ENCODE results near the gene TMEM225B.
"Not testable (repeated sequence)": the region's sequence is repeated elsewhere in the genome, so short reads cannot be mapped to it uniquely, and the experiment has no call there.

The TMEM225B gene

GRCh38 chr7:99579281-99579955, 18.6 kb upstream of the TMEM225B start:
- DNase-seq (ENCODE audit: low read depth in 2 of 2): no peak

- peak in 1 of 2 donors; percentile 35 for DNase-seq (ENCODE audit: low read depth in 2 of 2)
Measured at GRCh38 chr7:99579956-99580777, 17.9 kb upstream of the TMEM225B start.

- DNase-seq (ENCODE audit: low read depth in 2 of 2): not testable (repeated sequence)
Measured at GRCh38 chr7:99580778-99581332, 17.2 kb upstream of the TMEM225B start.

DNA sequence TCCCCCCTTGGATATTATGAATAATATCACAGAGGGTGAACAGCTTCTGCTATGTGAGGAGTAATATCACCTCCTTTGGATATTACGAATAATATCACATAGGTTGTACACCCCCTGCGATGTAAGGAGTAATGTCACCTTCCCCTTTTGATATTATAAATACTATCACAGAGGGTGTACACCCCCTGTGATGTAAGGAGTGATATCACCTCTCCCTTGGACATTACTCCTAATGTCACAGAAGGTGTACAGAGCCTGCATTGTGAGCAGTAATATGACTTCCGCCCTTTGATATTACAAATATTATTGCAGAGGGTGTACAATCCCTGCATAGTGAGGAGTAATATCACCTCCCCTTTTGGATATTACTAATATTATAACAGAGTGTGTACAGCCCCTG, 9.2 kb upstream of the TMEM225B start:
- no peak for DNase-seq (ENCODE audit: low read depth in 2 of 2)

GRCh38 chr7:99594948-99595745, 2.9 kb upstream of the TMEM225B start:
- DNase-seq (ENCODE audit: low read depth in 2 of 2): no peak

DNA sequence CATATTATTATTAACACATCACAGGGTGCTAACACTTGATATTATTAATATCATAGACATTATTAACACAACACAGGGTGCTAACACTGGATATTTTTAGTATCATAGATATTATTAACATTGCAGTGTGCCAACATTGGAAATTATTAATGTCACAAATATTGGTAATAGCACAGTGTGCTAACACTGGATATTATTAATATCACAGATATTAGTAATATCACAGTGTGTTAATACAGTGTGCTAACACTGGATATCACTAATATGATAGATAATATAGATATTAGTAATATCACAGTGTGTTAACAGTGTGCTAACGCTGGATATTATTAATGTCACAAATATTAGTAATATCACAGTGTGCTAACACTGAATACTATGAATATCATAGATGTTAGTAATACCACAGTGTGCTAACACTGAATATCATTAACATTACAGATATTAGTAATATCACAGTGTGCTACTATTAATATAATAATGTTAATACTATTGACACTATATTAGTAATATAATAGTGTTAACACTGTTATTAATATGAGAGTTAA, 1.6 kb upstream of the TMEM225B start:
- DNase-seq (ENCODE audit: low read depth in 2 of 2): no peak

- no peak for DNase-seq (ENCODE audit: low read depth in 2 of 2)
Measured at GRCh38 chr7:99599836-99600235, 1.8 kb downstream of the TMEM225B start.

DNA sequence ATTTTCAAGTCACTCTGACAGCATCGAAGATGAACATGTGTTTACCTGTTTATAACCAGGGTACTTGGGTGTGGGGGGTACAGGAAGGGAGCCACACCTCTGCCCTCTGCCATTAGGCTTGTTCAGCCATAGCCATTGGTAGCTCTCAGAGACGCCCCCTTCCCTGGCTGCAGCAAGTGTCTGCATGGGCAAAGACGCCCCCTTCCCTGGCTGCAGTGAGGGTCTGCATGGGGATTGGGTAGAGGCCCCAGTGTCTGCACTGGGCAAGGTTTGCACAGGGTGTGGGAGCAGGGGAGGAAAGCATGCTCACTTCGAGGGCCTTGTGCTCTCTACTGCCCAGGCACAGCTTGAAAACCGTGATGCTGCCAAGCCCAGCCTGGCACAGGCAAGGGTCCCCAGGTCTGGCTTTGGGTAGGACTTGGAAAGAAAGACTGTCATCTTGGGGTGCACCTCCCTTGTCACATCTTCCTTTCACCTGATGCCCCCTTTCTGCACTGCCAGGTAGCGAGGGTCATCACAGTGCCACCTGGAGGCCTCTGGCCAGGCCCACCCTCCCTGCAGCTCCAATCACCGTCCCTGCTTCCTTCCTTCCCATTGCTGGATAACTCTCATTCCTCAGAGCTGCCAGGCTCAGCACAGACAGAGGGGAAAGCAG, 3.7 kb downstream of the TMEM225B start:
- DNase-seq (ENCODE audit: low read depth in 2 of 2): no peak

- DNase-seq (ENCODE audit: low read depth in 2 of 2): no peak
Measured at GRCh38 chr7:99605527-99605926, 7.5 kb downstream of the TMEM225B start.

DNA sequence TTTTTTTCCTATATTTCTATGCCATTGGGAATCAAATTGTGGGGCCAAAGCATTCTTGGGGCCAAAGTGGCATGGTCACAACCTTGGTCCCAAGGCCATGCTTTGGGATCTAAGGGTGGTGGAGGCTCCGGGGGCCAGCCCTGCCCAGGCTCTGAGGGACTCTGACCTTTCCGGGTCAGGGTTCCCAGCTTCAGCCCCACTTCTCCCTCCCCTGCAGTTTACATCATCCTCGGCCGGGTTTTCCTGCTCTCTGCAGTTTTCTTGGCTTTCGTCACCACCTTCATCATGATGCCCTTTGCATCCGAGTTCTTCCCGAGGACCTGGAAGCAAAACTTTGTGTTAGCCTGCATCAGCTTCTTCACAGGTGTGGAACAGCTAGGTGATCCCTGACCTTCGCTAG, 8.5 kb downstream of the TMEM225B start:
- DNase-seq (ENCODE audit: low read depth in 2 of 2): no peak

DNA sequence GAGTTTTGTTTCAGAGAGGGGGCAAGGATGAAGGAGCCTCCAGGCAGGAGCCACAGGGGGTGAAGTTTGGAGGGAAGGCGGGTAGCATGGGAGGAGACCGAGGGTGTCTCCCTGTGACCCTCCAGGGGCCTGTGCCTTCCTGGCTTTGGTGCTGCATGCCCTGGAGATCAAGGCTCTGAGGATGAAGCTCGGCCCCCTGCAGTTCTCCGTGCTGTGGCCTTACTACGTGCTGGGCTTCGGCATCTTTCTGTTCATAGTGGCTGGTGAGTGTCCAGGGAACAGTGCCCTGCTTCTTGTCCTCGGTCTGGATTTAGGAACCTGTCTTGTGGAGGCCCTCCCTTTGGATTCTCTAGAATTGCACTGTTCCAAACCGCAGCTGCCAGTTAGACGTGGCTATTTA, 9.5 kb downstream of the TMEM225B start:
- no peak for DNase-seq (ENCODE audit: low read depth in 2 of 2)

GRCh38 chr7:99614495-99614894, 16.4 kb downstream of the TMEM225B start:
- DNase-seq (ENCODE audit: low read depth in 2 of 2): no peak

GRCh38 chr7:99615989-99616358, 17.9 kb downstream of the TMEM225B start:
- no peak for DNase-seq (ENCODE audit: low read depth in 2 of 2)

- peak; percentile 80 to 82 for DNase-seq (ENCODE audit: low read depth in 2 of 2)
Measured at GRCh38 chr7:99616359-99617191, 18.5 kb downstream of the TMEM225B start, which contains the start of gene ZSCAN25. Gene ZSCAN25, plus strand, starts transcription at chr7:99616946. Its CDS starts 2,661 bp downstream, at chr7:99619607.

DNA sequence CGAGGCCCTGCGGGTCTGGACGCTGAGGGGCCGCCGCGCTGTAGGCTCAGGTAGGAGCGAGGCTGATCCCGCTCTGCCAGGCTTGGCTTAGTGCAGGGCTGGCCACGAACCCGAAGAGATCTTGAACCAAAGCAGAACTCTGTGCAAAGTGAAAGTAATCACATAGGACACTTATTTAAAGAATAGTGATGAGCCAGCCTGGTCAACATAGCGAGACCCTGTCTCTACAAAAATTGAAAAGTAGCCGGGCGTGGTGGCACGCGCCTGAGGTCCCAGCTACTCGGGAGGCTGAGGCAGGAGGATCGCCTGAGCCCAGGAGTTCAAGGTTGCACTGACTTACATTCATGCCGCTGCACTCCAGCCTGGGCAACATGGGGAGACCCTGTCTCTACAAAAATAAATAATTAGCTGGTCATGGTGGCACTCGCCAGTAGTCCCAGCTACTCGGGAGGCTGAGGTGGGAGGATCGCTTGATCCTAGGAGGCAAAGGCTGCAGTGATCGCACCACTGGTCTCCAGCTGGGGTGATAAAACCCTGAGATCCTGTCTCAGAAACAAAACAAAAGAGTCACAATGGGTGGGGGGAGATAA, 19.2 kb downstream of the TMEM225B start:
- DNase-seq (ENCODE audit: low read depth in 2 of 2): no peak

- DNase-seq (ENCODE audit: low read depth in 2 of 2): no peak
Measured at GRCh38 chr7:99618726-99619125, 20.7 kb downstream of the TMEM225B start.

GRCh38 chr7:99619571-99620130, 21.6 kb downstream of the TMEM225B start:
- no peak for DNase-seq (ENCODE audit: low read depth in 2 of 2)

GRCh38 chr7:99621271-99621670, 23.2 kb downstream of the TMEM225B start:
- no peak for DNase-seq (ENCODE audit: low read depth in 2 of 2)

DNA sequence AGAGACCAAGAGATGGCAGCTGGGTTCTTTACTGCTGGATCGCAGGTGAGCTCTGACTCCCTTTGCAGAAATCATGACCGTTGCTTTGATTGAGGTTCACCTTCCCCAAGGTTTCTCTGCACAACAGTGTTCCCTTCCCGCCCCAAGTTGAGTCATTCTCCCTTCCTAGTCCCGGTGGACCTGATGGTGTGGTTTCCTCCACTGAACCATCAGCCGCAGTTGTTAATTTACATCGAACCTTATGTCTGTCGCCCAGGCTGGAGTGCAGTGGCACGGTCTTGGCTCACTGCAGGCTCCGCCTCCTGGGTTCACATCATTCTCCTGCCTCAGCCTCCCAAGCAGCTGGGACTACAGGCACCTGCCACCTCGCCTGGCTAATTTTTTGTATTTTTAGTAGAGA, 24.5 kb downstream of the TMEM225B start:
- DNase-seq (ENCODE audit: low read depth in 2 of 2): no peak

Data from stimulated activated CD4-positive, alpha-beta T cell treated with anti-CD3 and anti-CD28 coated beads, Interleukin-15, amount 100 ng/mL, for 48 hours (primary cell).